Testis (tissue), 3 donors: ENCODE data around the gene JAM2. TPM values are rescaled to one million over a fixed set of nuclear protein-coding genes. Genes with fewer than 3 reads are reported as not detected.
"Not testable (repeated sequence)": the region's sequence is repeated elsewhere in the genome, so short reads cannot be mapped to it uniquely, and the experiment has no call there.

Experiments
- DNase-seq: peaks from one replicate; pipeline ENCODE4 v3.0.0-alpha.2; 2019
- H3K27ac ChIP-seq, 2 donors: fragments of 200-600 bp; sonication (generic); one replicate each; pipeline ENCODE4 v1.5.1; 2019
- H3K27me3 ChIP-seq: fragments of 200-600 bp; sonication (generic); one replicate; pipeline ENCODE4 v1.5.1; 2019
- H3K36me3 ChIP-seq: fragments of 200-600 bp; sonication (generic); one replicate; pipeline ENCODE4 v1.5.1; 2017; ENCODE audit warnings: low read depth; ENCODE audit errors: missing control alignments
- H3K4me1 ChIP-seq: fragments of 200-600 bp; sonication (generic); one replicate; pipeline ENCODE4 v1.5.1; 2019
- H3K4me3 ChIP-seq, 2 donors: fragments of 200-600 bp; sonication (generic); one replicate each; pipeline ENCODE4 v1.5.1; 2017 to 2019
- H3K9me3 ChIP-seq: fragments of 200-600 bp; sonication (generic); one replicate; pipeline ENCODE4 v1.5.1; 2017
- CTCF ChIP-seq, 3 experiments: fragments of 450-650 bp in 2 of 3; fragments of 200-600 bp in 1 of 3; sonication (generic) in 1 of 3; IDR thresholded peaks; one replicate each; pipeline ENCODE4 v1.5.1; 2016 to 2019; ENCODE audit warnings: antibody characterized with exemption in 3 of 3, mild to moderate bottlenecking in 2 of 3, moderate library complexity in 1 of 3
- POLR2A ChIP-seq: fragments of 450-650 bp; IDR thresholded peaks from one replicate; pipeline ENCODE4 v1.6.1; 2017; ENCODE audit warnings: antibody characterized with exemption, mild to moderate bottlenecking, moderate library complexity
- WGBS, 2 donors: methylation state at CpG; one replicate each; pipeline ENCODE4 v1.1.5; 2018; 5-methylcytosine and 5-hydroxymethylcytosine counted together
- intact Hi-C: fragments of 100-400 bp; cut with DNase I; formaldehyde crosslinking; loops from one replicate; pipeline ENCODE4 v1.15.1; 2023; ENCODE audit warnings: low total_unique reads
- polyA plus RNA-seq: library from polyadenylated mRNA; stranded (reverse); fragments of 350-450 nt; fragmentation: Illumina TruSeq; extraction: RNeasy Lipid Tissue Mini Kit (QIAGEN cat#74804); gene quantifications from one replicate; pipeline ENCODE4 v1.2.3, GENCODE V29; 2014; ENCODE audit warnings: low read depth, low replicate concordance; ENCODE audit not compliant: insufficient read depth
- total RNA-seq, 2 donors: library from RNA; depleted of rRNA; stranded (reverse); fragments of >200 nt; gene quantifications; one replicate each; pipeline ENCODE4 v1.2.3, GENCODE V29; 2016

The JAM2 gene
- total and polyA plus RNA-seq, 3 donors from 2014 or later = 76.2 to 93.5 (median 91.1) TPM

GRCh38 chr21:25708467-25709065 is 69.5 kb downstream of the JAM2 start:
- Histone ChIP-seq H3K27ac (no peak overlapping the region), H3K36me3 (no peaks in the 10 kb centered on the region), H3K27me3 (no peaks in the 10 kb centered on the region), H3K4me1 (no peaks in the 10 kb centered on the region), H3K9me3 (no peaks in the 10 kb centered on the region), H3K4me3 (no peak overlapping the region)
- peak; percentile 64 for DNase-seq
- intact Hi-C loops = loop anchor here (10.0 kb wide), 1 partner anchor 104 kb away; the partner anchor contains the start of gene MRPL39
- TF ChIP-seq CTCF (IDR thresholded peaks at IDR 0.05) (peak; percentile 69 to 92 (median 85)), POLR2A (no peak)
- WGBS, 2 donors = 63 to 67% methylated on average over 7 of the region's 7 CpGs

GRCh38 chr21:25709684-25710265 is 70.7 kb downstream of the JAM2 start:
- Histone ChIP-seq H3K9me3 (no peaks in the 10 kb centered on the region), H3K27ac (no peak overlapping the region), H3K27me3 (no peaks in the 10 kb centered on the region), H3K4me1 (no peaks in the 10 kb centered on the region), H3K4me3 (no peak overlapping the region), H3K36me3 (no peaks in the 10 kb centered on the region)
- no peak for DNase-seq
- intact Hi-C loops = loop anchor here (10.0 kb wide), 1 partner anchor 105 kb away; the partner anchor contains the start of gene MRPL39
- WGBS, 2 donors = 79% methylated on average over 5 of the region's 5 CpGs
- TF ChIP-seq CTCF (IDR thresholded peaks at IDR 0.05) = no peak
- TF ChIP-seq POLR2A = no peak

- Histone ChIP-seq H3K9me3 (no peaks in the 10 kb centered on the region), H3K4me3 (no peak overlapping the region), H3K36me3 (no peaks in the 10 kb centered on the region), H3K27me3 (no peaks in the 10 kb centered on the region), H3K4me1 (no peaks in the 10 kb centered on the region), H3K27ac (no peak overlapping the region)
- no peak for DNase-seq
- no peak for TF ChIP-seq CTCF (IDR thresholded peaks at IDR 0.05)
- no peak for TF ChIP-seq POLR2A
- intact Hi-C loops = no loop called here
- 90 to 92% methylated on average over 5 of the region's 5 CpGs for WGBS, 2 donors
Measured at GRCh38 chr21:25710550-25710949, 71.5 kb downstream of the JAM2 start.

- H3K36me3 ChIP-seq, H3K9me3 ChIP-seq, H3K27ac ChIP-seq, H3K4me1 ChIP-seq, H3K27me3 ChIP-seq, H3K4me3 ChIP-seq, DNase-seq, intact Hi-C loops: not testable (repeated sequence)
- WGBS, 2 donors = 95 to 98% methylated on average over 10 of the region's 10 CpGs
Measured at GRCh38 chr21:25714066-25714465, 75.0 kb downstream of the JAM2 start.

- Histone ChIP-seq H3K9me3 (no peaks in the 10 kb centered on the region), H3K4me3 (no peak overlapping the region), H3K36me3 (no peaks in the 10 kb centered on the region), H3K27ac (no peak overlapping the region), H3K27me3 (no peaks in the 10 kb centered on the region), H3K4me1 (no peaks in the 10 kb centered on the region)
- DNase-seq = no peak
- intact Hi-C loops = no loop called here
- WGBS, 2 donors = 90 to 91% methylated on average over 5 of the region's 5 CpGs
- TF ChIP-seq CTCF (IDR thresholded peaks at IDR 0.05) (no peak), POLR2A (no peak)
Measured at GRCh38 chr21:25717491-25718147, 78.6 kb downstream of the JAM2 start.
